HG03108 (cell line): ENCODE measurements around the gene RPL27A.

ENCODE experiments used
- ATAC-seq: cut with Tn5 transposase; IDR thresholded peaks from one replicate; pipeline ENCODE4 v1.9.1; 2021; ENCODE audit warnings: moderate library complexity; ENCODE audit not compliant: unreplicated experiment

The RPL27A gene

GRCh38 chr11:8720352-8720751 lies 37.8 kb downstream of the RPL27A start:
- ATAC-seq = no peak

- ATAC-seq = no peak
Measured at GRCh38 chr11:8720868-8721608, 38.4 kb downstream of the RPL27A start.

- no peak for ATAC-seq
Measured at GRCh38 chr11:8721609-8722500, 39.3 kb downstream of the RPL27A start.

GRCh38 chr11:8722809-8723208 lies 40.2 kb downstream of the RPL27A start:
- no peak for ATAC-seq

- ATAC-seq = no peak
Measured at GRCh38 chr11:8723711-8724110, 41.1 kb downstream of the RPL27A start.

- no peak for ATAC-seq
Measured at GRCh38 chr11:8724682-8725081, 42.1 kb downstream of the RPL27A start.

- no peak for ATAC-seq
Measured at GRCh38 chr11:8726395-8726794, 43.8 kb downstream of the RPL27A start.

GRCh38 chr11:8728563-8728962 lies 46.0 kb downstream of the RPL27A start:
- no peak for ATAC-seq

GRCh38 chr11:8729067-8729466 lies 46.5 kb downstream of the RPL27A start:
- no peak for ATAC-seq

GRCh38 chr11:8729837-8730696 lies 47.5 kb downstream of the RPL27A start:
- no peak for ATAC-seq

GRCh38 chr11:8730697-8731020 lies 48.1 kb downstream of the RPL27A start:
- no peak for ATAC-seq

- ATAC-seq = no peak
Measured at GRCh38 chr11:8731647-8732323, 49.2 kb downstream of the RPL27A start.

- ATAC-seq = peak; percentile 83
Measured at GRCh38 chr11:8732324-8732670, 49.7 kb downstream of the RPL27A start.

- ATAC-seq = peak; percentile 12
Measured at GRCh38 chr11:8732748-8733241, 50.2 kb downstream of the RPL27A start.

- no peak for ATAC-seq
Measured at GRCh38 chr11:8733852-8734251, 51.3 kb downstream of the RPL27A start.

- ATAC-seq = no peak
Measured at GRCh38 chr11:8735094-8735493, 52.5 kb downstream of the RPL27A start.

GRCh38 chr11:8739309-8739793 lies 56.8 kb downstream of the RPL27A start:
- ATAC-seq = no peak
